ENCODE results near the gene NUDT1.

DNA sequence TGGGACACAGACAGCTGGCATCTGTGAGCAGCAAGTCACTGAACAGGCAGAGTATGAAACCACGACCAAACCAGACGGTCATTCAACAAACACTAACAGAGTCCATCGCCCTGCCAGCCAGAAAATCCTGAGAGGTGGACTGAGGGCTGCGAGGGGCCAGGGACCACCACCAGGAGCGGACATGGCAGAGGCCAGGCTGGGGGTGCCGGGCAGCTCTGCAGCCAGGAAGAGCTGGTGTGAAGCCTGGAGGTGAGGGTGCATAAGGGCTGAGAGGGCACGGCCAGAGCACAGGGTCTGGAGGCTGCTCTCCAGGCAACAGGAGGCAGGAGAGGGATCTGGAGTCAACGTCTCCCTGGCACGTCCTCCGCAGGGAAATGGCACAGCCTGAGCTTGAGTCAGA, 24.8 kb upstream of the NUDT1 start:
- TF ChIP-seq, protein P1, sequence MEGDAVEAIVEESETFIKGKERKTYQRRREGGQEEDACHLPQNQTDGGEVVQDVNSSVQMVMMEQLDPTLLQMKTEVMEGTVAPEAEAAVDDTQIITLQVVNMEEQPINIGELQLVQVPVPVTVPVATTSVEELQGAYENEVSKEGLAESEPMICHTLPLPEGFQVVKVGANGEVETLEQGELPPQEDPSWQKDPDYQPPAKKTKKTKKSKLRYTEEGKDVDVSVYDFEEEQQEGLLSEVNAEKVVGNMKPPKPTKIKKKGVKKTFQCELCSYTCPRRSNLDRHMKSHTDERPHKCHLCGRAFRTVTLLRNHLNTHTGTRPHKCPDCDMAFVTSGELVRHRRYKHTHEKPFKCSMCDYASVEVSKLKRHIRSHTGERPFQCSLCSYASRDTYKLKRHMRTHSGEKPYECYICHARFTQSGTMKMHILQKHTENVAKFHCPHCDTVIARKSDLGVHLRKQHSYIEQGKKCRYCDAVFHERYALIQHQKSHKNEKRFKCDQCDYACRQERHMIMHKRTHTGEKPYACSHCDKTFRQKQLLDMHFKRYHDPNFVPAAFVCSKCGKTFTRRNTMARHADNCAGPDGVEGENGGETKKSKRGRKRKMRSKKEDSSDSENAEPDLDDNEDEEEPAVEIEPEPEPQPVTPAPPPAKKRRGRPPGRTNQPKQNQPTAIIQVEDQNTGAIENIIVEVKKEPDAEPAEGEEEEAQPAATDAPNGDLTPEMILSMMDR (IDR thresholded peaks at IDR 0.05; ENCODE audit: low read depth, low read length, poor library complexity, severe bottlenecking): no peak
- TF ChIP-seq EZH2phosphoT487 (IDR thresholded peaks at IDR 0.05; ENCODE audit: borderline replicate concordance, low read length): no peak

Measured in DOHH2 (cell line).